Duodenal mucosa (tissue), 2 donors: ENCODE data around the gene MID1.
A peak's percentile ranks its signal among the peaks of the same experiment; 100 is the strongest.

ENCODE experiments used
- H3K27ac ChIP-seq: one replicate; pipeline ENCODE4 v1.7.0; 2013; ENCODE audit warnings: low read depth, low read length
- H3K27me3 ChIP-seq, 2 donors: one replicate each; pipeline ENCODE4 v1.7.0; 2013; ENCODE audit warnings: low read length in 2 of 2, control low read depth in 1 of 2; ENCODE audit not compliant: insufficient read depth in 2 of 2, control insufficient read depth in 1 of 2
- H3K36me3 ChIP-seq, 2 donors: one replicate each; pipeline ENCODE4 v1.7.0; 2013; ENCODE audit warnings: low read length in 2 of 2, control low read depth in 1 of 2; ENCODE audit not compliant: insufficient read depth in 2 of 2, control insufficient read depth in 1 of 2
- H3K4me1 ChIP-seq, 2 donors: one replicate each; pipeline ENCODE4 v1.7.0; 2013; ENCODE audit warnings: low read length in 2 of 2, control low read depth in 1 of 2; ENCODE audit not compliant: insufficient read depth in 2 of 2, control insufficient read depth in 1 of 2
- H3K4me3 ChIP-seq, 2 donors: one replicate each; pipeline ENCODE4 v1.7.0; 2013; ENCODE audit warnings: low read length in 2 of 2, low read depth in 1 of 2
- H3K9ac ChIP-seq, 2 donors: one replicate each; pipeline ENCODE4 v1.7.0; 2013; ENCODE audit warnings: low read length in 2 of 2, low read depth in 1 of 2
- H3K9me3 ChIP-seq, 2 donors: one replicate each; pipeline ENCODE4 v1.7.0; 2013; ENCODE audit warnings: low read length in 2 of 2, control low read depth in 1 of 2; ENCODE audit not compliant: control insufficient read depth in 1 of 2

MID1 gene

DNA sequence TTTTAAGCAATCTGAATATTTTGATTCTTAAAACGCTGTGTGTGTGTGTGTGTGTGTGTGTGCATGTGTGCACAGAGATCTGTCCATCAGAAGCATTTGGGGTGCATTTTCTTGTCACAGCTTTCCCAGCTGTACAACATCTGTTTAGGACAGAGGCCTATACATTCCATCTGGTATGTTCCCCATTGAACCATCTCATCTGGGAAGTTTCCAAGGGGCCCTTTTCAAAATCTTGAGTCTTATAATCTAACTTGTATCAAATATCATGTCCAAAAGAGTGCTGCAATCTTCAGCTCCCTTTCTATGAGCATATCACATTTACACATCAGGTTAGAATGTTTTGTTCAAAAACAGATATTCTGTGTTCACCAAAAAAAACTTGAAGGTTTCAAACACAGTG, 16.5 kb upstream of the MID1 start:
- H3K9me3 ChIP-seq, result no peaks in the 10 kb centered on the region
- no peak overlapping the region for H3K27ac ChIP-seq
- H3K4me1 ChIP-seq, result no peaks in the 10 kb centered on the region
- H3K4me3 ChIP-seq, result no peak overlapping the region
- no peaks in the 10 kb centered on the region for H3K36me3 ChIP-seq
- H3K27me3 ChIP-seq, result no peaks in the 10 kb centered on the region
- no peak overlapping the region for H3K9ac ChIP-seq

DNA sequence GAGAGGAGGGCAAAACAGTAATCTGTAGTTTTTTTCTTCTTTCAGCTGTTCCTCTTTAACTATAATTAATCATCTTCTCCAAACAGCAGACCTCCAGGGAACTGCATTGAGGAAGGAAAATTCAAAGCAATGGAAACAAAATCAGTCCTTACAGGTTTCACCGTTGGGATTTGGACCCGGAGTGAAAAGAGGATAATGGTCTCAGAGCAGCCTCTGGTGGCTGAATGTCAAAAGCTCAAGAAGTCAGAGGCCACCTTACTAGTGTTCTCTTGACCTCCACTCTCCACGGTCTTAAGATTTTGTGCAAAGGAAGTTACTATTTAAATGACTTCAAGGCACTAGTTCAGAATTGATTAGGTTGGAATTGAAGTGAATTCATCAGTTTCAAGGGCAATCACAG, 16.0 kb upstream of the MID1 start:
- no peaks in the 10 kb centered on the region for H3K9me3 ChIP-seq
- H3K4me3 ChIP-seq, result no peak overlapping the region
- no peaks in the 10 kb centered on the region for H3K27me3 ChIP-seq
- H3K9ac ChIP-seq, result no peak overlapping the region
- H3K27ac ChIP-seq, result no peak overlapping the region
- H3K36me3 ChIP-seq, result no peaks in the 10 kb centered on the region
- H3K4me1 ChIP-seq, result no peaks in the 10 kb centered on the region

- Histone ChIP-seq H3K27ac (no peak overlapping the region), H3K27me3 (no peaks in the 10 kb centered on the region), H3K4me1 (no peaks in the 10 kb centered on the region), H3K36me3 (no peaks in the 10 kb centered on the region), H3K4me3 (no peak overlapping the region), H3K9ac (no peak overlapping the region), H3K9me3 (no peaks in the 10 kb centered on the region)
Measured at GRCh38 chrX:10634392-10635161, 14.2 kb upstream of the MID1 start.

- no peaks in the 10 kb centered on the region for H3K36me3 ChIP-seq
- no peaks in the 10 kb centered on the region for H3K9me3 ChIP-seq
- no peak overlapping the region for H3K9ac ChIP-seq
- no peaks in the 10 kb centered on the region for H3K4me1 ChIP-seq
- H3K4me3 ChIP-seq, result no peak overlapping the region
- H3K27me3 ChIP-seq, result no peaks in the 10 kb centered on the region
- H3K27ac ChIP-seq, result no peak overlapping the region
Measured at GRCh38 chrX:10633722-10634121, 13.3 kb upstream of the MID1 start.

DNA sequence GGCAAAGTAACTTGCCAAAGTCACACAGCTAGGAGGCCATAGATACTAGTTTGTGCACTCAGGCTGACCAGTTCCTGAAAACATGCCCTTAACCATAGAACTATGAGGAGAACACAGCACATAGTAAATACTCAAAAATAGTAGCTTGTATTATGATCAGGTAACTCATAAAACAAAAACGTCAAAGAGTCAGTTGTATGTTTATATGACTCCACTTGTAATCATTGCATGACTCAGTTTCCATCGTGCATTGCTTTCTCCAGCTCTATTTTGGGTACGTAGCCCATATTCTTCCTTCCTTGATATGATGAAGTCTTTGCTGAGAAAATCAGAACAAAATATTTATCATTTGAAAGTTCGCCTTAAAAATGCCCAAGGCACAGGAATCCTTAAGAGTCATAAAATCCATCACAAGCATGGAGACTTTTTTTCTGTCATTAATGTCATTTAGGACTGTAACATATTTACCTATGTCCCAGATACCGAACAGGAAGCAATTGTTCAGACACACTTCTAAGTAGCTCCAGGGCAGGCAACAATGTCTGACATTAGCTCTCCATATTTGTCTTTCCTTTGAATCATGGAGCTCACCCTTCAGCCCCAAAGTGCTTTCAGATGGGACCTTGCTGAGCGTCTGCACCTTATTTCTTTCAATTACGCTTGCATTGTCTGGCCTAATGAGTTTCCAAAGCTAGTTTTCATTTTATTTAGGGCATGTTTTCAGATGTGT, 11.2 kb upstream of the MID1 start:
- no peak overlapping the region for H3K9ac ChIP-seq
- H3K27ac ChIP-seq, result no peak overlapping the region
- H3K9me3 ChIP-seq, result no peaks in the 10 kb centered on the region
- no peaks in the 10 kb centered on the region for H3K4me1 ChIP-seq
- no peaks in the 10 kb centered on the region for H3K36me3 ChIP-seq
- no peaks in the 10 kb centered on the region for H3K27me3 ChIP-seq
- no peak overlapping the region for H3K4me3 ChIP-seq

- no peaks in the 10 kb centered on the region for H3K27me3 ChIP-seq
- no peak overlapping the region for H3K27ac ChIP-seq
- H3K4me3 ChIP-seq, result no peak overlapping the region
- no peaks in the 10 kb centered on the region for H3K4me1 ChIP-seq
- no peak overlapping the region for H3K9ac ChIP-seq
- no peaks in the 10 kb centered on the region for H3K36me3 ChIP-seq
- H3K9me3 ChIP-seq, result no peaks in the 10 kb centered on the region
Measured at GRCh38 chrX:10630320-10630719, 9.9 kb upstream of the MID1 start.

DNA sequence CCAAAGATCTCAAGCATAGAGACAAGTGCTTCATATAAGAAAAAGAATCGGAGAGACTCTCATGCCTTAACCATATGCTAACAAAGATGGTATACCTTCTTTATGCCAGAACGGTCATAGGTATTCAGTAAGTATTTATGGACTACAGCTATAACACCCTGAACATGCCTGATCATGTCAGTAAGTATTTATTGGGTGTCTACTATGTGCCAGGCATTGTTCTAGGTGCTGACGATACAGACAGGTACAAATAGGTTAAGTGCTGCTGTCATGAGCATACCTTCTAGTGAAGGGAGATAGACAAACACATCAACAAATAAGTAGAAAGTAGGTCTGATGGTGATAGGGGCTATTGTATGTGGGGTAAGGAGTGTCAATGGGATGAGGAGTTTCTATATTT, 9.5 kb upstream of the MID1 start:
- H3K9ac ChIP-seq, result no peak overlapping the region
- no peak overlapping the region for H3K4me3 ChIP-seq
- no peaks in the 10 kb centered on the region for H3K9me3 ChIP-seq
- no peaks in the 10 kb centered on the region for H3K27me3 ChIP-seq
- no peaks in the 10 kb centered on the region for H3K4me1 ChIP-seq
- H3K36me3 ChIP-seq, result no peaks in the 10 kb centered on the region
- H3K27ac ChIP-seq, result no peak overlapping the region

DNA sequence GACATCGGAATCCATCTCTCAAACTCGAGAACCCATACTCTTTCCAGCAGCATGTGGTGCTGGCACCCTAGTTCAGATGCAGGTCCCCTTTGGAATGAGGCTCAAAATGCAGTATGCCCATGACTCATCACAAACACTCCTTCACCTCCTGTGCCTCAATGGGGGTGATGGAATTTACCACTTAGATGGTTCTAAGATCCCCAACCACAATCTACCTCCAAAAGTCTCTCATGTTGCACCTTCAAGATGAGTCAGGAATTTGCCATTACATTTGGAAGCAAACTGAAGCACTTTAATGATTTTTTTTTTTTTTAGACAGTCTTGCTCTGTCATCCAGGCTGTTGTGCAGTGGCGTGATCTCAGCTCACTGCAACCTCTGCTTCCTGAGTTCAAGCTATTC, 8.5 kb upstream of the MID1 start:
- Histone ChIP-seq H3K4me3 (no peak overlapping the region), H3K9ac (no peak overlapping the region), H3K36me3 (no peaks in the 10 kb centered on the region), H3K27ac (no peak overlapping the region), H3K9me3 (no peaks in the 10 kb centered on the region), H3K4me1 (no peaks in the 10 kb centered on the region), H3K27me3 (no peaks in the 10 kb centered on the region)

DNA sequence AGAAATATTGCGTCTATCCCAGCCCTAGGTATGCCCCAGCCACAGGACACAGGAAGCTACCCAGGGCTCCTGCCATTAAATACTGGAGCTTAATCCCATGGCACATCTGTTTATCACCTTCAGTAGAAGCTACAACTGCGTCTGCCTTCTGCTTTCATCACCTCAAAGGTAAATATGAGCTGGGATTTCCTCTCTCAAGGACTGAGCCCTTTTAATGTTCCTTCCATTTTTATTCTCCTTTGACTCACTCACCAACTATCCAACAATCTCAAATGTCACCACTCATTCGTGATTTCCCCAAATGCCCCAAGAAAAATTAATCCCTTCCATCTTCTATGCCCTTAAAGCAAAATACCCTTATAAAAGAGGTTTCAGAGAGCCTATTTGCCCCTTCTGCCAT, 1.8 kb upstream of the MID1 start:
- H3K9me3 ChIP-seq, result no peaks in the 10 kb centered on the region
- no peak overlapping the region for H3K9ac ChIP-seq
- no peaks in the 10 kb centered on the region for H3K27me3 ChIP-seq
- H3K27ac ChIP-seq, result no peak overlapping the region
- H3K36me3 ChIP-seq, result no peaks in the 10 kb centered on the region
- peaks cover 0 to under 1% of the 10 kb centered on the region in 2 donors for H3K4me1 ChIP-seq
- no peak overlapping the region for H3K4me3 ChIP-seq

DNA sequence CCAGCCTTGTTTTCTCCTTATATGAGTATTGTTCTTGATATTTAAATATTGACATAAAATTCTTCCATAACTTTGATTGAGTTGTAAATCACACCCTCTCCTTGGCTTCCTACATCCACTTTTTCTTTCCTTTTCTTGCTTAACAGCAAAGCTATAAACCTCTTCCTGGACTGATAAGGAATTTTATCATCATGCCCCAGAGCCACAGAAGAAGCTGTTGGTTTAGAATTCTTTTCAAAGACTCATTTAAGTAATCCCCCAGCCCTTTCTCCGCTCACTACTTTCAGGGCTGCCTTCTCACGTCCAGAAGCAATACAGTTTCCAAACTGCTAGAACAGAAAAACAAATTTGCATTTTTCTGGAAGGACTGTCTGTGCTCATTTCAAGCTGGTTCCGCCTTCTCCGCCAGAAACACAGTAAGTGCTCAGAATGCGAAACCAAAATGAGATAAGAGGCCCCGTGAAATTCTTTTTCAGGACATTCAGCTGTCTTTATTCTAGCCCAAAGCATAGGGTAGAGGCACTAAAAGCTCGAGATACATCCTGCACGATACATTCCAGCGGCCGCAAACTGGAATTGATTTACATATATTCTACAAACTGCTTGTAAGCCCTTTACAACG, 849 bp downstream of the MID1 start:
- H3K9me3 ChIP-seq, result no peaks in the 10 kb centered on the region
- no peaks in the 10 kb centered on the region for H3K27me3 ChIP-seq
- H3K9ac ChIP-seq, result peak overlapping the region; percentile 54 to 63

More for the DNA sequence above, 849 bp downstream of the MID1 start:
- Histone ChIP-seq H3K27ac (no peak overlapping the region), H3K4me3 (peak overlapping the region; percentile 74 to 79), H3K4me1 (peaks cover 0 to 11% of the 10 kb centered on the region in 2 donors), H3K36me3 (no peaks in the 10 kb centered on the region)
